T follicular helper cell (primary cell): Measurements from ENCODE around the gene PTPRA.

ENCODE experiments used
- DNase-seq: peaks from one replicate; pipeline ENCODE4 v3.0.0-alpha.2; 2020; ENCODE audit warnings: low read depth

Gene PTPRA

DNA sequence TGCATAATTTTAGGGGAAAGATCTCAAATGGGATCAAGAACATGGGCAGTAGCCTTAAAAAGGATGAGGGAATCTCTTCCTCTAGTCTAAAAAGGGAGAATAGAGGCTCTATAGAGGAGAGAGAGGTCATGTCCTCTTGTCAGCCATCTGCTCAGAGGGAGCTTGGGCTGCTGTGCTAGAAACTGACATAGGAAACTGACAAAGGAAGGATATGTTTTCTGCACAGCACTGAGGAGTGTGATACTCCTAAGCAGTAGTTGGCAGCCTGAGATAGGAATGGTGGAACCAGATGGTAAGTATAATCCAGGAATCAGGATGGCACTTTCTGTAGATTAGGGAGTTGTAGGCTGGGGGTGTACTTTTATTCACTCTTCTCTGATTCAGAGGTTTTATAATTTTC, 59.2 kb downstream of the PTPRA start:
- DNase-seq, result no peak

DNA sequence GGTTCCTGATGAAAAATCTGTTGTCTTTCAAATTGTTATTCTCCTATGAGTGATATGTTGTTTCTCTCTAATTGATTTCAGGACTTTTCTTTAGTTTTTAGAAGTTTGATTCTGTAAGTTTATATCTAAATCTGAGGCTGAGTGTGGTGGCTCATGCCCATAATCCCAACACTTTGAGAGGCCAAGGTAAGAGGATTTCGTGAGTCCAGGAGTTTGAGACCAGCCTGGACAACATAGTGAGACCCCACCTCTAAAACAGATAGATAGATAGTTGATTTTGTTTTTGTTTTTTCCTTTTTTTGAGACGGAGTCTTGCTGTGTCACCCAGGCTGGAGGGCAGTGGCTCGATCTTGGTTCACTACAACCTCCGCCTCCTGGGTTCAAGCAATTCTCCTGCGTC, 64.6 kb downstream of the PTPRA start:
- DNase-seq, result no peak

DNA sequence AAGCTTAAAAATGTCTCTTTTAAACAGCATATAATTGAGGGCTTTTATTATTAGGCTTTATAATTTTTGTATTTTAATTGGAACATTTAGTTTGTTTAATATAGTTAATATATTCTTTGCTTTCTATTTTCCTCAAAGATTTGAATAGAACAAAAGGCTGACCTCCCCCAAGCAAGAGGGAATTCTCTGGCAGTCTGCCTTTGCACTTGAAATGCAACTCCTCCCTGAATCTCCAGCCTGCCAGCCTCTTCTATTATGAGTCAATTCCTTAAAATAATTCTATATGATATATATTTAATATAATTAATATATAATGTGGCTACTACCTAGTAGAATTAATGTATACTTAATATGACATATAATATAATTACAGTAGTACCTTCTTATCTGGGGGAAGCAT, 69.2 kb downstream of the PTPRA start:
- no peak for DNase-seq

DNA sequence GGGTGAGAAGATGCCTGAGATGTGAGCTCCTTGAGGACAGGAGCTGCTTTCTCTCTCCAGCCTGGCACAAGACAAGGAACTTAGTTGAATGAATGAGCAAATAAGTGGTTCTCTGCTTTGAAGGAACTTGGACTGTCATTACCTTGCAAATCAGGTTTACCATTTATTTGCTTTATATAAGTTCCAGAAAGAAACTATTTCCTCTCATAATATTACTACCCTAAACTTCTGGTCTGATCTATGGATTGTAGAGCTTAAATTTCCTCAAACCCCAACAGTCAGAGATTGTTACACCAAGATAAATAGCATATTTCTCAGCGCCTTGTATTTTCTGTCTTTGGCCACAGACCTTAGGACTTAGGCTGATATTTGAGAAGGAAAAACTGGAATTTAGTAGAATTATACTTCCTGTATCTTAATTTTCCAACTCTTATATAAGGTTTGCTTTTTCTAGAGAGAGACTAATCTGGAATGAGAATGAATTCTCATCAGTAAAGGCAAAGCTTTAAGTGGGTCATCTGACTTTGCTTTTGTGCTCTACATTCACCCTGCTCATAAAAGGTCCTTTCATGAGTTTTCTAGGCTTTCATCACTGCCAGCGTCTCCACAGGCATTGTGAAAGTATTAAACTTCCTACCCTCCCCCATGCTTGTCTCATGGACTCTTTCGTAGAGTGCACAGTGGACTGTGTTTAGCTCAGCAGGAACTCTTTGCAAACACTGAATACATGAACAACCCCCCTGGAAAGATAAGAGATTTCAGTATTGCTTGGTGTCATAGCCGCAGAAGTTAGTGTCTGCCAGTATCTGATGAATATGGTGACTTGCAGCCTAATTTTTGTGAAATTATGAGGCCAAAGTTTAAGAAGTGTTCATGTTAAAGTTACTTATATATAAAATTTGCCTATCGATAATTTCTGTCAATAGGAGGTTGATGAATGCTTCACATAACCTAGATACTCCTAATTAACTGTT, 74.0 kb downstream of the PTPRA start:
- no peak for DNase-seq

DNA sequence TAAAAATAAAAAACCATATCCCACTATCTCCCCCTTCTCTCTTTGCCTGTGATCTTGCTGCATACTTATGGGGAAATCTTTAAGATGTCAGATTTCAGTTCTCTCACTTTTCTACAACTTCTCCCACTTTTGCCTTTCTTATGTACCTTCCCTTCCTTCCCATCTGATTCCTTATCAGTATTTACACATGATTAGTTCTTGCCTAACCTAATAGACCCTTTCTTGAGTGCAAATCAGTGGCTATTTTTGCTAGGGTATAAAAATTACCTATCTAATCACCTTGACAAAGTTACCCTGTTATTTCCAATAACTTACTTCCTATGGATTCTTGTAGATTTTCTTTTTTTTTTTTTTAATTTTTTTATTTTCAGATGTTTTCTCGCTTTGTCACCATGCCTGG, 75.7 kb downstream of the PTPRA start:
- no peak for DNase-seq

DNA sequence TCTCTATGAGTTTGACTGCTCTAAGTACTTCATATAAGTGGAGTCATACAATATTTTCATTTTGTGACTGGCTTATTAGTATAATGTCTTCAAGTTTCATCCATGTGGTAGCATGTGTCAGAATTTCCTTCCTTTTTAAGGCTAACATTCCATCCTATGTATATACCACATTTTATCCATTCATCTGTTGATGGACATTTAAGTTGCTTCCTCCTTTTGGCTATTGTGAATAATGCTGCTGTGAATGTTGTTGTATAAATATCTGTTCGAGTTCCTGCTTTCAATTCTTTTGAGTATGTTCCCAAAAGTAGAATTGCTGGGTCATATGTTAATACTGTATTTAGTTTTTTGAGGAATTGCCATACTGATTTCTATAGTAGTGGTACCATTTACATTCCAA, 79.5 kb downstream of the PTPRA start:
- no peak for DNase-seq

DNA sequence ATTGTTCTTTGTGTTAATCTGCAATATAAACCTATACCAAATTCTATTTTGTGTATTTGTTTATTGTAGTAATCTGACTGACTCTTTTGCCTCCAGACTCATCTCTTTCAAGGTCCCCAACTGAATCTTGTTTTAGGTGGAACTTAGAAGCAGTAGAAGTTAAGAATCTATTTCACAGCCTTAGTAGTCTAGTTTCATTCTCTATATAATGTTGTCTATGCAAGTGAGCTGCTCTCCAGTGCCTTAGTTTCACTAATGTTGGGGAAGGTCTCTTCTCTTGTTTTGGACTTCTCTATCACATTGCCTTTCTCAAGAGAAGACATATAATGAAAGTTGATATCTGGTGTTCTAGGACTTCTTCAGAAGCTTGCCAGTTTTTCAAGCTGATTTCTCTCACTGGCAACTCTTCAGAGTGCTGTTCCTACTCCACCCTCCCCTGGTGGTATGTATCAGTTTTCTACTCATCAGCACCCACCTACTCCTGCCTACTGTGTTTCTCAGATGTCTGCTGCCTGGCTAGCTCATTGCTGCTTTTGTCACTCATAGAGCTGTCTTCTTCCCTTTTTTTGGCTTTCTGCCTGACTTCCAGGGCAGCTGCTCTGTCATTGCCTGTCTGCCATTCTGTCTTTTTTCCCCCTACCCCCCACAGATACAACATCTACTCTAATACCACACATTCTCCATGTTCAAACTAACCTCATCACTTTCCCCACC, 82.1 kb downstream of the PTPRA start:
- no peak for DNase-seq

DNA sequence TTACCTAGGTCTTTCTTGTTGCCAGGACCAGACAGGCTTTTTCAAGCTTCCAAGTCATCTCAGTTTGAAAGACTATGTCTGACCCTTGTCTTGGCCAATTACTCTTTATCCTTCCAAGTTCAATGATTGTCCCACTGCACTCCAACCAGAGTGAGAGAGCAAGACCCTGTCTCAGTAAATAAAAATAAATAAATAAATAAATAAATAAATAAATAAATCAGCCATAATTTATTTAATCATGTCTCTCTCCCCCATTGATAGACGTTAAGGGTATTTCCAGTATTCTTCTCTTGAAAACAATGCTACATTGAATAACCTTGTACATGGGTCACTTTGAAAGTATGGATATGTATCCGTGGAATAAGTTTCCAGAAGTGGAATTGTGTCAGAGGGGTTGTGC, 83.2 kb downstream of the PTPRA start:
- no peak for DNase-seq

DNA sequence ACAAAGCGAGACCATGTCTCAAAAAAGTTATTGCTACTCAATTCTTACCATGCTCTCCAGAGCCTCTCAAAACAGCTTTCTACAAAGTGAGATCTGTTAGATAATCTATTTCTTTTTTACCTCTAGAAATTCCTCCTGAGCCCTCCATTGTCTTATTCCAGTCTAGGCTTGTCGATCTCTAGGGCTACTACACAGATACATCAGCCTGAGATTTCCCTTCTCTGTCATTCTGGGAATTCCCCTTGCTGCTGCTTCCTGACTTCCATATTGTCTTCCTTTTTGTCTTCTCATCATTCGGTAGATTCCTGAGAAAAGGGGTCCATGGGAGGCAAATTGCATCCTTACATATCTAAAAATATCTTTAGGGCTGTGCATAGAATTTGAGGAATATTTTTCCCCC, 94.6 kb downstream of the PTPRA start:
- no peak for DNase-seq

DNA sequence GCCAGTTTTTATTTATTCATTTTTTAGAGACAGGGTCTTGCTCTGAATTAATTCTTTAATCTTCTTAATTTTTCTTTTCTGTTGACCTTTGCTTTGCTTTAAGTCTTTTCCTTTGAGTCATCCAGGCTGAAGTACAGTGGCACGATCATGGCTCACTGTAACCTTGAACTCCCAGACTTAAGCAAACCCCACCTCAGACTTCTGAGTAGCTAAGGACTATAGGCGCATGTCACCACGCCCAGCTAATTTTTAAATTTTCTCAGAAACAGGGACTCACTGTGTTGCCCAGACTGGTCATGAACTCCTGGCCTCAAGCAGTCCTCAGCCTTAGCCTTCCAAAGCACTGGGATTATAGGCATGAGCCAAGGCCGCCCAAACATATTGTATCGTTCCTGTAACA, 98.8 kb downstream of the PTPRA start:
- DNase-seq, result no peak

DNA sequence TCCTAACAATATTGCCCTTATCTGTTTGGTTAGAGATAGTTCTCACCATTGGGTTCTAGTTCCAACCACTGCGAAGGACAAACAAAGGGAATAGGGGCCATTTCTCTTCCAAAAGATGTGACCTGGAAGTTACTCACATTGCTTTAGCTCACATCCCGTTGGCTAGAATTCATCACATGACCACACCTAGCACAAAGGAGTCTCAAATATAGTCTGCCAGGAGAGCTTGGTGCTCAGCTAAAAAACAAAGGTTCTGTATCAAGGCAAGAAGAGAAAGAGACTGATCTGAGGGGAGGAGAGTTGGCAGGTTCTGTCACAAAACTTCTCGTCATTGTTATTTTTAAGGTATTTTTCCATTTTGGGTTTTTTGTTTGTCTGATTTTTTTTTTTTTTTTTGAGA, 100.3 kb downstream of the PTPRA start:
- DNase-seq, result no peak

DNA sequence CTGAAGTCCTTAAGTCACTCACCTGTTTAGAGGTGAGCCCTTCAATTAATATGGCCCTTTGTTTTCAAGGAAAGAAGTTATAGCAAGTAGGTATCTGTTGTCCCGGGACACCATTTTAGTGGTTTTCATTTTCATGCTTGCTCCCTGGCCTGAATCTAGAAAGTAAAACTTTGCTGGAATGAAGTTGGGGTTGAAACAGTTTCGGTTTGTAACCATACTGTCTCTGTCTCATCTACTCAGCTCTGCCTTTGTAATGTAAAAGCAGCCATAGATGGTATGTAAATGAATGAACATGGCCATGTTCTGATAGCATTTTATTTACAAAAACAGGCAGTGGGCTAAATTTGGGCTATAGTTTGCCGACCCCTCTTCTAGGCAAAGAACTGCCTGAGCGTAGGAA, 105.2 kb downstream of the PTPRA start:
- DNase-seq, result no peak

DNA sequence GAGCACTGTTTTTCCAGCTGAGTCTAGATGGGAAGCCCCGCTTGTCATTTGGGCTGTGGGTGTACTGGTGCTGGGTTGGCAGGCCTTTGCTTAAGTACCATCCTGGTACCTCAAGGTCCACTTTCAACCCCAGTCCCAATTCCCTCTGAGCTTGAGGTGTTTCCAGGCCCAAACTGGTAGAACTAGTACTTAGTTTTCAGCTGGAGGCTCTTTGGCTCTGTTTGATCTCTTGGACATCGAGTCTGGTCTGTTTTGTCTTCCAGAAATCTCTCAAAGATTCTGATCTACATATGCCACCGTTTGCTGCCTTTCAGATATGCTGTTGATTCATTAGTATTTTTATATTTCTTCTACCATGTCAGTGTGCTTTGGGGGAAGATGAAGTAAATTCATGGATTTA, 108.4 kb downstream of the PTPRA start:
- no peak for DNase-seq

DNA sequence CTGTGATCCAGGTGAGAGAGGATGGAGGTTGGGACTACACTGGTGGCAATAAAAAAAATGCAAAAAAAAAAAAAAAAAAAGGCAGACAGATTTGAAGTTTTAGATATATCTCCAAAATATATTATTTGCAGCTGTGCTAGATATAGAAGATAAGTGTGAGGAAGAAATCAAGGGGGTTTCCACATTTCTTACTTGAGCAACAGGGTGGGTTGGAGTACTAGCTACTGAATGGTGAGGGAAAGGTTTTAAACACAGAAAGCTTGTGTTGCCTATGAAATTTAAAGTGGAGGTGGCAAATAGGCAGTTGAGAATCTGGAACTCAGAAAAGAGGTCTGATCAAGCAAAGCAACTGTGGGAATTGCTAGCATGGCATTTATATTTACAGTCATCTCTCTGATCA, 110.2 kb downstream of the PTPRA start:
- no peak for DNase-seq

DNA sequence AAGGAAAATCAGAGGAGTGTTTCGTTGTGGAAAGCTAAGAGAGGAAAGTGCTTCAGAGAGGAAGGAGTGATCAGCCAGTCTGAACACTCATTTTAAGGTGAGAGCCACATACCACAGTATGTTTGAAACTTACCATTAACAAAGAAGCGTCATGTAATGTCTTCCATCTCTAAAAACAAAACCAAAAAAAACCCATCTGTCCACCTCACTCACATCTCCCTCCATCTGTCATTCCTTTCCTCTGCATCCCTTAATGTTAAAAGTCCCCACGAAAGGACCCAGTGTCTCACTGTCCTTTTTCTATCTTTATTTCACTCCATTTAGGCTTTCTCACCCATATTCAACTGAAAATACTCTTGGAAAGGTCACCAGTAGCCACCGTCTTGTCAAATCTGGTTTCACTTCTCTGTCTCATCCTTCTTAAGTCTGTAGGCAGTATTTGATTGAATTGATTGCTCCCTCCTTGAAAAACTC, 110.8 kb downstream of the PTPRA start:
- no peak for DNase-seq

DNA sequence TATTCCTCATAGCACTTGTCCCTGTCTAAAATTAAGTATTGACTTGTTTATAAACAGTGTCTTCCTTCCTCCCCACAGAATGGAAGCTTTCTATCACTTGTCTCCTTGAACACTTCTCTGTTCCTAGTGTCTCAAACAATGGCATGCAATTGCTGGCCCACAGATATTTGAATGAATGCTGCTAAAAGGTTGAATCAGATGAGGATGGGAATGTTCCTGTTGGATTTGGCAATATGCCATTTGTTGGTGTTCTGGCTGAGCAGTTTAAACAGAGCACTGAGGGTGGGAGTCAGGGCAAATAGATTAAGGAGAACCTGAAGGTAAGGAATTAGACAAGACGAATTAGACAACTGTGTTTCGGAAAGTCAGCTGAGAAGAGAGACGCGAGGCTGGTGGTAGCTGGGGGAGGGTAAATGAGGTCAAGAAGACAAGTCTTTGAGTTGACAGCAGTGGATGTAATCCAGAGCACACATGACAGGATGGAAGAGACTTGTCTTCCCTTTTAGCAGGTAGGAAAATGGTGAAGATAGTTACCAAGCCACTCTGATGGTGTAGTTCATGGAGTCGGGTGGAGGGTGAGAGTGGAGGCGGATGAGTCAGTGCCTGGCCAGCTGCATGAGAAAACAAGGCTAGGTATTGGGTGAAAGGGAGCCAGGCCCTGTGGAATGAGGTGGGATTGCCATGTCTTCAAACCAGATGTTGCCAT, 111.8 kb downstream of the PTPRA start:
- no peak for DNase-seq

DNA sequence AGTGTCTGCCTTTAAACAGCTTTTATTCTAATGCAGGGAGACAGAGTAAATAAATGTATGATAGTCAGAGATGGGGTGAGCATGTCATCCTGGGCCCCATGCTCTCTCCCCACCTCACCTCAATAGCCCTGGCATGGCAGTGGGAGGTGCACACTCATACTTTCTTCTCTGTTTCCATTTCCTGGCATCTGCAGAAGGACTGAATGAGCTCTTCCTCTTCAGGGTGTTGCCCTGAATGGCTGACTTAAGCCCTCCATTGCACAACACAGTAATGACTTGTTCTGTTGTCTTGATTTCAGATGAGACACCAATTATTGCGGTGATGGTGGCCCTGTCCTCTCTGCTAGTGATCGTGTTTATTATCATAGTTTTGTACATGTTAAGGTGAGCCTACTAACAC, 113.2 kb downstream of the PTPRA start:
- no peak for DNase-seq

DNA sequence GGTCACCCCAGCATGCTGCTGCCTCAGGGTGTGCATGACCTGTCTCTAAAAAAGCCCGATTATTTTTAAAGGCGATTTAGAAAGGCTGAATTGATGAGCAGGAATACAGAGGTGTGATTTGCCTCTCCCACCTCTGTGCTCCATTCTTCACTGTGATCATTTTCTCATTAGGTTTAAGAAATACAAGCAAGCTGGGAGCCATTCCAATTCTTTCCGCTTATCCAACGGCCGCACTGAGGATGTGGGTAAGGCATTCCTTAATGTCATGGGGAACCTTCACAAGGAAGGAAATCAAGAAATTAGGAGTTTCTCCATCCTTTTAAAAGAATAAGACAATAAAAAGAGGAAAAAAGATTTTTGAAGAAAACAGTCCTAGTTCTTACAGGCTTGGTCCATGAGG, 114.6 kb downstream of the PTPRA start:
- DNase-seq, result no peak

DNA sequence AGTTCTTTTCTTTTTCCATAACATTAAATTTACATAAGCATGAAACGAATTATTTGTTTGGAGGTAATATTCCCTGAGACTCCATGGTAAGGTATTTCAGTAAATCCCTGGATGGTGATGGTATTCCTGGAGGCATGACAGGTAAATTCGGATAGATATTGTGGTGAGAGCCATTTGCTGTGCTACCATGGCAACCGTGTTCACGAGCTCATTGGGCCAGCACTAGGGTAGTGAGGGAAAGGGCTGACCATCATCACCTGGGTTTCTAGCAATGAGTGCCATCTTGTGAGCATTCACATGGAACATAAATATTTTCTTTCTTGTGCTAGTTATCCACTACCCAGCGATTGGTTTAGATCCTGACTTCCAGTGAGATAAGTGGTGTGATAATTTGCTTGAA, 118.3 kb downstream of the PTPRA start:
- no peak for DNase-seq

DNA sequence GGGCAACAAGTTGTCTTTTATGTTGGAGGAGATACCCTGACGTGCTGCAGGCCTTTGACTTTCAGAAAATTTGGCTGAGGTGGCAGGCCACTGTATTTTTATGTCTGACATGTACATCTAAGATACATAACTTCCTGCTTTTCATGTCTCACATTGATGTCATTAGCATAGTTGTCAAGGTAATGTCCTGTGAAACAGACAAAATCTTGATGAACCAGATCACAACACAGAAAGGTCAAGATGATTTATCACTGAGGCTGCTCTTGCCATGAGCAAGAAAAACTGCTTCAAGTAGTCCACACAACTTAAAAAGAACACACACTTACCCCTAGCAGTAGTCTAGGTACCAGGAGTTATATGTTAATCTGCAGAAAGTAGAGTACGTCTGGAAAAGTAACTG, 120.0 kb downstream of the PTPRA start:
- DNase-seq, result no peak

DNA sequence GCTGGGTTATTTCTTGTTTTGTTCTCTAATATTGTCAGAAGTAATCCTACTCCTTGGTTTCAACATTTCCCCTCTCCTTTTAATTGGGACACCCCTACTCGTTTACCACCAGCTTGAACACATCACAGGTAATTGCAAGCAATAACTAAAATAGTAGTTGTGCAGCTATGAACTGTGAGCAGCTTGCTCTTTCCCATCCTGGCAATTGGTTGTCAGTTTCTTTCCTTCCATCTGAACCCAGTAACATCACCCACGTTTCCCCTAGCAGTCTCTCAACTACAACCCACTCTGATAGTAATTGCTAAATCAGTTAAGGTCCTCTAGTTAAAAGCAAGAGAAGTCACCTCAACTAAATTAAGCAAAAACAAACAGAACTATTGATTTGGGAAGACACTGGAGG, 122.5 kb downstream of the PTPRA start:
- DNase-seq, result no peak

DNA sequence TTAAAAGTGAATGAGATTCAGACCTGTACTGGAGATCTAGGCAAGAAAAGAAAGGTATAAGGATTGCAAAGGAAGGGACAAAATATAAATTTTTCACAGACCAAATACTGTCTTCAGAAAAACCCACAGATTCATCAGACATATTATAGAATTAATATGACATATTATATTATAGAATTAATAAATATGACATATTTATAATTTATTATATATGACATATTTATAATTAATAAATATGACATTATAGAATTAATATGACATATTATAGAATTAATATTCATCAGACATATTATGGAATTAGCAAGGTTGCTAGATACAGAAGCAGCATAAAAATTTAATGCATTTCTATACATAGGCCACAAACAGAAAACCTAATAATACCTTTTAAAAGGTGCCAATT, 125.4 kb downstream of the PTPRA start:
- no peak for DNase-seq
